K562 (cell line): Measurements from ENCODE around the gene CEP295NL. TPM values are rescaled to one million over a fixed set of nuclear protein-coding genes. Genes with fewer than 3 reads are reported as not detected.

ENCODE experiments used
- ARID1B ChIP-seq: fragments of 450-650 bp; IDR thresholded peaks from 2 replicates; pipeline ENCODE4 v1.6.1; 2016; ENCODE audit warnings: antibody characterized with exemption, mild to moderate bottlenecking, inconsistent platforms
- ELF2 ChIP-seq: fragments of 250-450 bp; sonication (Bioruptor Pico); IDR thresholded peaks from 2 replicates; pipeline ENCODE4 v1.5.0; 2021; ENCODE audit warnings: mild to moderate bottlenecking
- HDAC3 ChIP-seq: fragments of 450-650 bp; IDR thresholded peaks from 2 replicates; pipeline ENCODE4 v1.6.1; 2018; ENCODE audit warnings: borderline replicate concordance, mild to moderate bottlenecking, moderate library complexity; ENCODE audit not compliant: partially characterized antibody
- HDAC6 ChIP-seq: IDR thresholded peaks from 2 replicates; pipeline ENCODE4 v1.6.1; 2012; ENCODE audit warnings: low read depth, mild to moderate bottlenecking, control low read depth, inconsistent platforms, low read length, moderate library complexity
- KAT7 ChIP-seq: sonication (generic); formaldehyde crosslinking; IDR thresholded peaks from 2 replicates; pipeline ENCODE4 v1.8.0; 2022; ENCODE audit warnings: missing genetic modification reagents, mild to moderate bottlenecking, borderline replicate concordance
- MBD2 ChIP-seq: sonication (generic); IDR thresholded peaks from 2 replicates; pipeline ENCODE4 v1.6.1; 2016; ENCODE audit warnings: low read depth, borderline replicate concordance
- MED1 ChIP-seq: sonication (generic); formaldehyde crosslinking; IDR thresholded peaks from 2 replicates; pipeline ENCODE4 v1.8.1; 2023; ENCODE audit warnings: missing genetic modification reagents, borderline replicate concordance
- NBN ChIP-seq: fragments of 450-650 bp; IDR thresholded peaks from 2 replicates; pipeline ENCODE4 v1.6.1; 2016; ENCODE audit warnings: low read depth, mild to moderate bottlenecking
- NCOA1 ChIP-seq: fragments of 450-650 bp; IDR thresholded peaks from 2 replicates; pipeline ENCODE4 v1.6.1; 2016; ENCODE audit warnings: low read depth
- NELFE ChIP-seq: IDR thresholded peaks from 2 replicates; pipeline ENCODE4 v1.6.1; 2011; ENCODE audit warnings: mild to moderate bottlenecking; ENCODE audit not compliant: insufficient read depth, insufficient read length
- NFIX ChIP-seq: fragments of 250-450 bp; sonication (Bioruptor Pico); IDR thresholded peaks from 2 replicates; pipeline ENCODE4 v1.4.0; 2020; ENCODE audit warnings: low read depth, mild to moderate bottlenecking, moderate library complexity
- PHF21A ChIP-seq: fragments of 450-650 bp; IDR thresholded peaks from 2 replicates; pipeline ENCODE4 v1.6.1; 2017; ENCODE audit warnings: low read depth, borderline replicate concordance
- POLR2AphosphoS5 ChIP-seq: IDR thresholded peaks from 2 replicates; pipeline ENCODE4 v1.6.1; 2011; ENCODE audit warnings: mild to moderate bottlenecking, low read depth, low read length, moderate library complexity; ENCODE audit not compliant: control insufficient read depth, insufficient read depth
- SUPT5H ChIP-seq: fragments of 450-650 bp; IDR thresholded peaks from 2 replicates; pipeline ENCODE4 v1.6.1; 2016
- ZBTB1 ChIP-seq: sonication (generic); formaldehyde crosslinking; IDR thresholded peaks from 2 replicates; pipeline ENCODE4 v1.8.1; 2023; ENCODE audit warnings: missing genetic modification reagents, low read depth, mild to moderate bottlenecking, borderline replicate concordance
- ZC3H4 ChIP-seq: sonication (generic); formaldehyde crosslinking; IDR thresholded peaks from 2 replicates; pipeline ENCODE4 v1.9.0; 2021; ENCODE audit warnings: missing genetic modification reagents, borderline replicate concordance
- ZKSCAN1 ChIP-seq: fragments of 150-350 bp; IDR thresholded peaks from 2 replicates; pipeline ENCODE4 v1.6.1; 2016; ENCODE audit warnings: low read depth, low read length
- ZNF143 ChIP-seq: sonication (generic); formaldehyde crosslinking; IDR thresholded peaks from 2 replicates; pipeline ENCODE4 v1.9.0; 2022; ENCODE audit warnings: mild to moderate bottlenecking, missing genetic modification reagents
- ZNF232 ChIP-seq: sonication (generic); formaldehyde crosslinking; IDR thresholded peaks from 2 replicates; pipeline ENCODE4 v1.8.0; 2022; ENCODE audit warnings: mild to moderate bottlenecking, missing genetic modification reagents
- ZNF3 ChIP-seq: fragments of 250-450 bp; sonication (Bioruptor Pico); IDR thresholded peaks from 2 replicates; pipeline ENCODE4 v1.5.0; 2021; ENCODE audit warnings: mild to moderate bottlenecking, moderate library complexity
- ZNF395 ChIP-seq: fragments of 200-800 bp; sonication (Bioruptor generic); IDR thresholded peaks from 2 replicates; pipeline ENCODE4 v1.6.1; 2017; ENCODE audit warnings: missing genetic modification characterization, missing compliant biosample characterization
- ZNF589 ChIP-seq: fragments of 200-800 bp; sonication (Bioruptor generic); IDR thresholded peaks from 2 replicates; pipeline ENCODE4 v1.6.1; 2016; ENCODE audit warnings: low read depth, missing genetic modification characterization, missing compliant biosample characterization
- ZNF707 ChIP-seq: fragments of 250-450 bp; sonication (Bioruptor Pico); conservative IDR thresholded peaks from 2 replicates; pipeline ENCODE4 v1.8.0; 2022; ENCODE audit warnings: inconsistent platforms, mild to moderate bottlenecking, moderate library complexity
- polyA plus RNA-seq, 8 experiments: library from polyadenylated mRNA; depleted of rRNA in 4 of 8; stranded (reverse) in 5 of 8; unstranded in 3 of 8; fragments of >200 nt; fragmentation: Nextera tagmentation in 2 of 8; fragmentation: Illumina TruSeq in 1 of 8; extraction: Ambion mirVana in 2 of 8; extraction: Trizol in 1 of 8; gene quantifications; 2 replicates each; pipeline versions ENCODE4 v1.2.1 to v1.2.3, GENCODE V29; 2011 to 2014; ENCODE audit warnings: inconsistent platforms in 1 of 8, missing spikeins in 1 of 8
- total RNA-seq, 7 experiments: library from RNA; depleted of rRNA in 6 of 7; stranded (reverse); fragments of >200 nt in 6 of 7; fragmentation: Illumina TruSeq in 2 of 7; extraction: Trizol in 2 of 7; gene quantifications; 2 replicates each; pipeline versions ENCODE4 v1.2.1 to v1.2.3, GENCODE V29; 2011 to 2021; ENCODE audit warnings: low replicate concordance in 1 of 7
- TF ChIP-seq, protein P1 (sequence below), 2 experiments: fragments of 450-650 bp in 1 of 2; sonication (generic) in 1 of 2; formaldehyde crosslinking in 1 of 2; IDR thresholded peaks in 1 of 2; conservative IDR thresholded peaks in 1 of 2; 2 replicates each; pipeline versions ENCODE4 v1.6.1 to v1.8.1; 2016 to 2023; ENCODE audit warnings: mild to moderate bottlenecking in 2 of 2, moderate library complexity in 2 of 2, inconsistent platforms in 1 of 2, missing genetic modification reagents in 1 of 2
- TF ChIP-seq, protein P2 (sequence below): fragments of 450-650 bp; formaldehyde crosslinking; IDR thresholded peaks from 2 replicates; pipeline ENCODE4 v1.4.0; 2020; ENCODE audit warnings: mild to moderate bottlenecking, moderate library complexity

Gene CEP295NL
- total and polyA plus RNA-seq, 9 of the 15 experiments (the other 6 are each of a cell fraction or from before 2014, with no cell fraction given): not detected

DNA sequence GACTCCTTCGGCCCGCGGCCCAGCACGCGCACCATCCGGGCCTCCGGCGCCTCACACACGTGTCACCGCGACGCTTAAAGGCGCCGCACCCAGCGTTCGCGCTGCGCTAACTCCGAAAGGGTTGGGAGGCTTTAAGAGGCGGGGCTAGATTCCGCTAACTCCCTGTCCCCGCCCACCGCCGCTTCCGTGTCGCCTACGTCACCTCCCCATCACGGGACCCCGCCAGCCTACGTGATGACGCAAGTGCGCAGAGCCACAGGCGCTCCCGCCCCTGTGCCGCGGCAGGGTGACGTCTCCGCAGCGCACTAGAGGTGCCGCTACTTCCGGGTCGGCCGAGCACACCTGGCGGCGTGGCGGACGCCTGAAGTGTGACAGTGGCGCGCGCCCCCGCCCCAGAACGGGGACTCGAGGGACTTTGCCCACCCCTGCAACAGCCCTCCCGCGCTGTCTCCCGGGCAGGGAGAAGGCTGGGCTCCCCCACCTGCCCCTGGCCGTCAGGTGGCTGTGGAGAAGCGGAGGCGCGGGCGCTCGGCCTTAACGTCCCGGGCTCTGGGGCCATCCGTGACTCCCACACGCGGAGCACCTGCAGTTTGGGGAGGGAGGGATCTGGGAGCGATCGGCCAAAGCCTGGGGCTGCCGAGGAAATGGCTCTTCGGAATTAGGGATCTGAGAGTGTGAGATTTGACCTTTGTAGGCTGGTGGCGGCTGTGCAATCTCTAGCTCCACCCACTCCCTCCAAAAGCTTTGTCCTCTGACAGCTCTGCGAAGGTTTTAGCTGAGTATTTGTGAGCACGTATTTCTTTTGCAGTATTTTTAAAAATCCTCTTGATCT is 62.0 kb downstream of the CEP295NL start, which contains the start of gene USP36 (continued):
- TF ChIP-seq ZNF232 (CRISPR knock-in tag) (peak; percentile 82; the same call in 1 of the 2 replicates), POLR2AphosphoS5 (peak; percentile 51), PHF21A (peak; percentile 79; the same call in 1 of the 2 replicates), ZBTB1 (peak; percentile 40; the same call in 1 of the 2 replicates), ZNF589 (CRISPR knock-in tag) (0 out of 2 replicates have a peak, but pooled peaks have one; percentile 45), ZC3H4 (CRISPR knock-in tag) (peak; percentile 45; the same call in 1 of the 2 replicates), SUPT5H (peak; percentile 94), ZKSCAN1 (peak; percentile 10; the same call in 1 of the 2 replicates), ZNF3 (CRISPR knock-in tag) (no peak), ZNF395 (CRISPR knock-in tag) (0 out of 2 replicates have a peak, but pooled peaks have one; percentile 34), HDAC6 (no peak), NBN (peak; percentile 90), MED1 (CRISPR knock-in tag) (no peak), NCOA1 (peak; percentile 96), HDAC3 (no peak), MBD2 (peak; percentile 79; the same call in 1 of the 2 replicates), KAT7 (CRISPR knock-in tag) (0 out of 2 replicates have a peak, but pooled peaks have one; percentile 71), ELF2 (peak; percentile 98), NELFE (no peak), ZNF707 (CRISPR knock-in tag) (no peak), ZNF143 (CRISPR knock-in tag) (no peak), NFIX (CRISPR knock-in tag) (no peak), ARID1B (0 out of 2 replicates have a peak, but pooled peaks have one; percentile 43)
- TF ChIP-seq, protein P1, sequence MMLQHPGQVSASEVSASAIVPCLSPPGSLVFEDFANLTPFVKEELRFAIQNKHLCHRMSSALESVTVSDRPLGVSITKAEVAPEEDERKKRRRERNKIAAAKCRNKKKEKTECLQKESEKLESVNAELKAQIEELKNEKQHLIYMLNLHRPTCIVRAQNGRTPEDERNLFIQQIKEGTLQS (IDR thresholded peaks at IDR 0.05): peak; percentile 99
- TF ChIP-seq, protein P1 (CRISPR knock-in tag; conservative IDR thresholded peaks at IDR 0.05): peak; percentile 85
- TF ChIP-seq, protein P2, sequence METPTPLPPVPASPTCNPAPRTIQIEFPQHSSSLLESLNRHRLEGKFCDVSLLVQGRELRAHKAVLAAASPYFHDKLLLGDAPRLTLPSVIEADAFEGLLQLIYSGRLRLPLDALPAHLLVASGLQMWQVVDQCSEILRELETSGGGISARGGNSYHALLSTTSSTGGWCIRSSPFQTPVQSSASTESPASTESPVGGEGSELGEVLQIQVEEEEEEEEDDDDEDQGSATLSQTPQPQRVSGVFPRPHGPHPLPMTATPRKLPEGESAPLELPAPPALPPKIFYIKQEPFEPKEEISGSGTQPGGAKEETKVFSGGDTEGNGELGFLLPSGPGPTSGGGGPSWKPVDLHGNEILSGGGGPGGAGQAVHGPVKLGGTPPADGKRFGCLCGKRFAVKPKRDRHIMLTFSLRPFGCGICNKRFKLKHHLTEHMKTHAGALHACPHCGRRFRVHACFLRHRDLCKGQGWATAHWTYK (CRISPR knock-in tag): peak; percentile 79; the same call in 1 of the 2 replicates
